Coronary artery (tissue), 2 donors: ENCODE data around the gene DOP1A.

Source experiments
- DNase-seq: peaks from one replicate; pipeline ENCODE4 v3.0.0-alpha.2; 2017; ENCODE audit warnings: low spot score
- H3K27ac ChIP-seq, 2 donors: fragments of 200-600 bp; sonication (generic); one replicate each; pipeline ENCODE4 v1.5.1; 2016 to 2019
- H3K4me3 ChIP-seq: fragments of 200-600 bp; sonication (generic); 2 replicates; pipeline ENCODE4 v1.5.1; 2016; ENCODE audit warnings: mild to moderate bottlenecking, moderate library complexity
- TF ChIP-seq, protein P1 (sequence below): fragments of 200-600 bp; sonication (generic); IDR thresholded peaks from one replicate; pipeline ENCODE4 v1.5.1; 2019; ENCODE audit warnings: antibody characterized with exemption

DOP1A gene

DNA sequence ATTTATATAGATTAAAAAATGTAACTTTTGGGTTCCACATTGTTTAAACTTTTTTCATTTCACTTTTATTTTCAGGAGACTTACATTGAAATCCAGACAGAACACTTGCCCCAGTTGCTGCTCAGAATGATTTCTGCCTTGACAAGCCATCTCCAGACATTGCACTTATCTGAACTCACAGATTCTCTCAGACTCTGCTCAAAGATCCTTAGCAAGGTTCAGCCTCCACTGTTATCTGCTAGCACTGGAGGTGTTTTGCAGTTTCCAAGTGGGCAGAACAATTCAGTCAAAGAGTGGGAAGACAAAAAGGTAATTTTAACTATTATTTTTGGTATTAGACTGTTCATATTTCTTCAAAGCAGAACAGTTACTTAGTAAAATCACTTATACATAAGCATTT, 58.0 kb downstream of the DOP1A start:
- TF ChIP-seq, protein P1, sequence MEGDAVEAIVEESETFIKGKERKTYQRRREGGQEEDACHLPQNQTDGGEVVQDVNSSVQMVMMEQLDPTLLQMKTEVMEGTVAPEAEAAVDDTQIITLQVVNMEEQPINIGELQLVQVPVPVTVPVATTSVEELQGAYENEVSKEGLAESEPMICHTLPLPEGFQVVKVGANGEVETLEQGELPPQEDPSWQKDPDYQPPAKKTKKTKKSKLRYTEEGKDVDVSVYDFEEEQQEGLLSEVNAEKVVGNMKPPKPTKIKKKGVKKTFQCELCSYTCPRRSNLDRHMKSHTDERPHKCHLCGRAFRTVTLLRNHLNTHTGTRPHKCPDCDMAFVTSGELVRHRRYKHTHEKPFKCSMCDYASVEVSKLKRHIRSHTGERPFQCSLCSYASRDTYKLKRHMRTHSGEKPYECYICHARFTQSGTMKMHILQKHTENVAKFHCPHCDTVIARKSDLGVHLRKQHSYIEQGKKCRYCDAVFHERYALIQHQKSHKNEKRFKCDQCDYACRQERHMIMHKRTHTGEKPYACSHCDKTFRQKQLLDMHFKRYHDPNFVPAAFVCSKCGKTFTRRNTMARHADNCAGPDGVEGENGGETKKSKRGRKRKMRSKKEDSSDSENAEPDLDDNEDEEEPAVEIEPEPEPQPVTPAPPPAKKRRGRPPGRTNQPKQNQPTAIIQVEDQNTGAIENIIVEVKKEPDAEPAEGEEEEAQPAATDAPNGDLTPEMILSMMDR = no peak
- no peak overlapping the region for H3K4me3 ChIP-seq
- DNase-seq = no peak
- no peak overlapping the region for H3K27ac ChIP-seq

DNA sequence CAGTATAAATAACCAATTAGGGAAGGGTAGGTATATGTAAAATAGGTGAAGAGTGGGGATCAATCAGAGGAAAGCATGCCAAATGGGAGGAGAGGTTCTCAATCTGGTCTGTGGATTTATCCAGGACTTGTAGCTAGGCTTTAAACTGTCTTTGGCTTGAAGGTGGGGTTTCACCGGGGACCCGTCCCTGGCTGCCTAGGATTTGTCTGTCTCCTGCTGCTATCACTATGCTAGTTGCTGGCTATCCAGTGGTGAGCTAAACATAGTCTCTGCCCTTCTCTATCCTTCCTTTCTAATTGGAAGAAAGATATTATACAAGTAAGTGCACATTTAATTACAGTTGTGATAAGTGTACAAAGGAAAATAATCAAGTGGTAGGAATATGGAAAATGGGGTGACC, 58.8 kb downstream of the DOP1A start:
- no peak overlapping the region for H3K4me3 ChIP-seq
- DNase-seq = no peak
- no peak overlapping the region for H3K27ac ChIP-seq
- TF ChIP-seq, protein P1 = no peak

DNA sequence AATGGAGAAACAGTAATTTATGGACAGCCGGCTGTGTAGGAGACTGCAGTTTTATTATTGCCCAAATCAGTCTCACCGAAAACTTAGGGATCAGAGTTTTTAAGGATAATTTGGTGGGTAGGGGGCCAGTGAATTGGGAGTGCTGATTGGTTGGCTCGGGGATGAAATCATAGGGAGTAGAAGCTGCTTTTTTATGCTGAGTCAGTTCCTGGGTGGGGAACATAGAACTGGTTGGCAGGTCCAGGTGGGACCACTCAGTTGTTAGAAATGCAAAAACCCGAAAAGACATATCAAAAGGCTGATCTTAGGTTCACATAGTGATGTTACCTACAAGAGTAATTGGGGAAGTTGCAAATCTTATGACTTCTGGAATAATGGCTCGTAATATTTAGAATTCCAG, 59.3 kb downstream of the DOP1A start:
- TF ChIP-seq, protein P1 = no peak
- no peak overlapping the region for H3K27ac ChIP-seq
- DNase-seq = no peak
- H3K4me3 ChIP-seq = no peak overlapping the region

DNA sequence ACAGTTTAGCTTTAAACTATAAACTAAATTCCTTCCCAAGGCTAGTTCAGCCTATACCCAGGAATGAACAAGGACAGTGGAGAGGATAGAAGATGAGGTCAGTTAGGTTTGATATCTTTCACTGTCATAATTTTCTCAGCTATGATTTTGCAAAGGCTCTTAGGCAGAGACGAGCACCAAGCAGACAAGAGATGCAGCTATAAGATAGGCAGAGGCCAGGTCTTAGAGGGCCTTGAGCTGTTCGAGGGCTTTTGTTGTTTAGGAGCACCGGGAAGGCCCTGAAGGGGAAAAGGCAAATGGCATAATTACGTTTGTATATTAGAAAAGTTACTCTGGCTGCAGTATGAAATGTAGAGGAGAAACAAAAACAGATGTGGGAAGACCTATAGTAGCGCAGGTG, 59.8 kb downstream of the DOP1A start:
- DNase-seq = no peak
- TF ChIP-seq, protein P1 = no peak
- Histone ChIP-seq H3K27ac (no peak overlapping the region), H3K4me3 (no peak overlapping the region)

DNA sequence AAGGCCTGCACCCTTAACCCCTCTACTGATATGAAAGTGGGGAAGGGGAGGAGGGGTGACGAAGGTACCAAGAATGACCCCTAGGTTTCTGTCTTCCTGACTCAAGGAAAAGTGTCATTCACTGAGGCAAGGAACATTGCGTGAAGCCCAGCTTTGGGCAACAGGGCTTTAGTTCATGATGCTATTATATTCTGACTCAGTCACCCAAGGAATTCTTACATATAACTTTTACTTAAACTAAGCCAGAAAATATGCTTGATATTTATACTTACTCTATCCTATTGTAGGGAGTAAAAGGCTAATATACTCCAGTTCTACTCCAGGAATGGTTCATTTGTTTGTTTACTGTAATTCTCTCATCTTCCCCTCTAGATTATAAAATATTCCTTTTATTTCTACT, 60.5 kb downstream of the DOP1A start:
- TF ChIP-seq, protein P1 = no peak
- no peak for DNase-seq
- Histone ChIP-seq H3K4me3 (no peak overlapping the region), H3K27ac (no peak overlapping the region)

DNA sequence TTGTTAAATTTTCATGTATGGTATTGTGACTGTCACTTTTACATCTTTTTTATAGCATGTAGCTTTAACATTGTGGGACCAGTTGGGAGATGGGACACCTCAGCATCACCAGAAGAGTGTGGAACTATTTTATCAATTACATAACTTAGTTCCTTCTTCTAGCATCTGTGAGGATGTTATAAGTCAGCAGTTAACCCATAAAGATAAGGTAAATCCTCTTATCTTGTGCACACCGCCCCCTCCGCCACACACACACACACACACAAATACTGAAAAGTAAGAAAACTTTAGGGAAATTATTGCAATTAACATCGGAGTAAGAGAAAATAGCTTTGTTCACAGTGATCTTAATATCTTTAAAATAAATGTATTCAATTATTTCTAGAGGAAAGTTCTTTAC, 64.7 kb downstream of the DOP1A start:
- no peak for DNase-seq
- TF ChIP-seq, protein P1 = no peak
- Histone ChIP-seq H3K27ac (no peak overlapping the region), H3K4me3 (no peak overlapping the region)

DNA sequence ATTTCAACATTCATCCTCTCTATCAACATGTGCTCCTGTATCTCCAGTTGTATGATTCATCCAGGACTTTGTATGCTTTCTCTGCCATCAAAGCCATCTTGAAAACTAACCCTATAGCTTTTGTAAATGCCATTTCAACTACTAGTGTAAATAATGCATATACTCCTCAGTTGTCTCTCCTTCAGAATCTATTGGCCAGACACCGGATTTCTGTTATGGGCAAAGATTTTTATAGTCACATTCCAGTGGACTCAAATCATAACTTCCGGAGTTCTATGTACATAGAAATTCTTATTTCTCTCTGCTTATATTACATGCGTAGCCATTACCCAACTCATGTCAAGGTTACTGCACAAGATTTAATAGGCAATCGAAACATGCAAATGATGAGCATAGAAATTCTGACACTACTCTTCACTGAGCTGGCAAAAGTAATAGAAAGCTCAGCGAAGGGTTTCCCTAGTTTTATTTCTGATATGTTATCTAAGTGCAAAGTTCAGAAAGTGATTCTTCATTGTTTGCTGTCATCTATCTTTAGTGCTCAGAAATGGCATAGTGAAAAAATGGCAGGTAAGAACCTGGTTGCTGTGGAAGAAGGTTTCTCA, 70.7 kb downstream of the DOP1A start:
- TF ChIP-seq, protein P1 = no peak
- no peak overlapping the region for H3K27ac ChIP-seq
- no peak overlapping the region for H3K4me3 ChIP-seq
- no peak for DNase-seq
